ENCODE measurements around the gene IGF1R. TPM values are rescaled to one million over a fixed set of nuclear protein-coding genes. Genes with fewer than 3 reads are reported as not detected.

Gene IGF1R
- total and polyA plus RNA-seq, 2 of the 13 experiments (the other 11 are each of a cell fraction or from before 2014, with no cell fraction given): 15.9 to 18.4 TPM

- CTCF ChIA-PET (ENCODE audit: low intra/inter-chr PET ratio, low total read pairs): no interaction called here
- POLR2A ChIA-PET: no interaction called here
- intact Hi-C loops (cut with micrococcal nuclease; ENCODE audit: unreplicated experiment): no loop called here
Observed at GRCh38 chr15:98963444-98963843, 315.1 kb downstream of the IGF1R start.

GRCh38 chr15:98964466-98965133 is 316.3 kb downstream of the IGF1R start:
- DNase-seq (ENCODE audit: low spot score): no peak
- Histone ChIP-seq H3K4me3 (replicated peaks in 1 of 3; ENCODE audit: insufficient read depth in 1 of 3, low read depth in 2 of 3, low read length in 3 of 3) (no peak overlapping the region), H3K36me3 (replicated peaks in 1 of 2; ENCODE audit: control insufficient read depth in 1 of 2, insufficient read depth in 2 of 2, low read length in 2 of 2) (peaks cover 10 to 27% of the 10 kb centered on the region in 2 experiments; a peak in 4 of 5 replicates), H2AFZ (ENCODE audit: low read length) (no peak overlapping the region), H3K79me2 (ENCODE audit: insufficient read depth, low read length) (no peaks in the 10 kb centered on the region), H3K4me2 (ENCODE audit: low read depth, low read length) (no peak overlapping the region), H3K9ac (ENCODE audit: insufficient read depth, low read depth, low read length) (no peak overlapping the region), H4K20me1 (ENCODE audit: insufficient read depth, low read length) (no peaks in the 10 kb centered on the region), H3K27me3 (ENCODE audit: control insufficient read depth in 1 of 2, insufficient read depth in 2 of 2, low read length in 2 of 2) (peaks cover 3 to 16% of the 10 kb centered on the region in 2 experiments; a peak in 4 of 5 replicates), H3K9me3 (ENCODE audit: low read length) (no peaks in the 10 kb centered on the region), H3K4me1 (ENCODE audit: insufficient read depth, low read length) (peaks cover 22% of the 10 kb centered on the region), H3K27ac (ENCODE audit: extremely low read length, insufficient read depth, low read length) (no peak overlapping the region)
- CTCF ChIA-PET (ENCODE audit: low intra/inter-chr PET ratio, low total read pairs): no interaction called here
- no TSS peak for BruUV-seq (replicated peaks)
- ATAC-seq: peak; percentile 56
- POLR2A ChIA-PET: no interaction called here
- in situ Hi-C loops (cut with HindIII; ENCODE audit: extremely low pct_ligation_motif_present, low pct_unique_long_range_greater_than_20kb) (no loop called here), intact Hi-C loops (cut with micrococcal nuclease; ENCODE audit: unreplicated experiment) (no loop called here)
- WGBS (ENCODE audit: low lambda C conversion rate): 51% methylated on average over 8 of the region's 8 CpGs
- peak; percentile 47 for FAIRE-seq
- TF ChIP-seq ZNF782 (CRISPR knock-in tag; IDR thresholded peaks at IDR 0.05; ENCODE audit: borderline replicate concordance): no peak
- no peak for TF ChIP-seq KLF15 (CRISPR knock-in tag; IDR thresholded peaks at IDR 0.05; ENCODE audit: borderline replicate concordance)
- no peak for TF ChIP-seq ZNF839 (CRISPR knock-in tag; IDR thresholded peaks at IDR 0.05; ENCODE audit: borderline replicate concordance)
- TF ChIP-seq GLI4 (CRISPR knock-in tag; IDR thresholded peaks at IDR 0.05; ENCODE audit: borderline replicate concordance): no peak
- TF ChIP-seq GABPA (IDR thresholded peaks at IDR 0.05; ENCODE audit: low read depth, low read length): no peak
- TF ChIP-seq GABPA (CRISPR knock-in tag; IDR thresholded peaks at IDR 0.05; ENCODE audit: low read depth): no peak
- TF ChIP-seq JUNB (CRISPR knock-in tag; IDR thresholded peaks at IDR 0.05; ENCODE audit: borderline replicate concordance): no peak
- TF ChIP-seq CBX5 (CRISPR knock-in tag; IDR thresholded peaks at IDR 0.05; ENCODE audit: borderline replicate concordance): no peak
- peak; percentile 47 for TF ChIP-seq HNF4A (CRISPR knock-in tag; IDR thresholded peaks at IDR 0.05)
- TF ChIP-seq ZSCAN22 (CRISPR knock-in tag; IDR thresholded peaks at IDR 0.05): no peak
- no peak for TF ChIP-seq HOXA3 (CRISPR knock-in tag; IDR thresholded peaks at IDR 0.05)
- TF ChIP-seq ZNF460 (CRISPR knock-in tag; IDR thresholded peaks at IDR 0.05; ENCODE audit: borderline replicate concordance): no peak
- no peak for TF ChIP-seq LBX2 (CRISPR knock-in tag; IDR thresholded peaks at IDR 0.05; ENCODE audit: borderline replicate concordance)
- 0 out of 2 replicates have a peak, but pooled peaks have one; percentile 9 for TF ChIP-seq ZFX (CRISPR knock-in tag; IDR thresholded peaks at IDR 0.05; ENCODE audit: low read depth)
- peak; percentile 46; the same call in 1 of the 2 replicates for TF ChIP-seq TFAP4 (IDR thresholded peaks at IDR 0.05; ENCODE audit: borderline replicate concordance, low read depth)

More at GRCh38 chr15:98963444-98963843, 315.1 kb downstream of the IGF1R start:
- H2AFZ ChIP-seq (ENCODE audit: low read length): no peak overlapping the region
- no peaks in the 10 kb centered on the region for H3K79me2 ChIP-seq (ENCODE audit: insufficient read depth, low read length)
- DNase-seq (ENCODE audit: low spot score) (no peak), FAIRE-seq (no peak), ATAC-seq (no peak)
- peaks cover 22% of the 10 kb centered on the region for H3K4me1 ChIP-seq (ENCODE audit: insufficient read depth, low read length)
- H3K27ac ChIP-seq (ENCODE audit: extremely low read length, insufficient read depth, low read length): no peak overlapping the region
- peaks cover 0 to 7% of the 10 kb centered on the region in 2 experiments; a peak in 2 of 5 replicates for H3K27me3 ChIP-seq (ENCODE audit: control insufficient read depth in 1 of 2, insufficient read depth in 2 of 2, low read length in 2 of 2)
- peaks cover 14 to 35% of the 10 kb centered on the region in 2 experiments; a peak in 4 of 5 replicates for H3K36me3 ChIP-seq (replicated peaks in 1 of 2; ENCODE audit: control insufficient read depth in 1 of 2, insufficient read depth in 2 of 2, low read length in 2 of 2)
- 94% methylated on average over 8 of the region's 8 CpGs for WGBS (ENCODE audit: low lambda C conversion rate)
- in situ Hi-C loops (cut with HindIII; ENCODE audit: extremely low pct_ligation_motif_present, low pct_unique_long_range_greater_than_20kb): no loop called here
- peak; percentile 52 for TF ChIP-seq RBM22 (optimal IDR thresholded peaks at IDR 0.05; ENCODE audit: low read length)
- no peak for TF ChIP-seq MXD4 (CRISPR knock-in tag; IDR thresholded peaks at IDR 0.05)
- H3K4me3 ChIP-seq (replicated peaks in 1 of 3; ENCODE audit: insufficient read depth in 1 of 3, low read depth in 2 of 3, low read length in 3 of 3): no peak overlapping the region
- no peaks in the 10 kb centered on the region for H3K9me3 ChIP-seq (ENCODE audit: low read length)
- H4K20me1 ChIP-seq (ENCODE audit: insufficient read depth, low read length): no peaks in the 10 kb centered on the region
- H3K9ac ChIP-seq (ENCODE audit: insufficient read depth, low read depth, low read length): no peak overlapping the region
- H3K4me2 ChIP-seq (ENCODE audit: low read depth, low read length): no peak overlapping the region
- BruUV-seq (replicated peaks): no TSS peak
